HG02759 (cell line): Measurements from ENCODE around the gene SETBP1.

Experiments
- ATAC-seq: cut with Tn5 transposase; IDR thresholded peaks from one replicate; pipeline ENCODE4 v1.9.1; 2021; ENCODE audit warnings: mild to moderate bottlenecking, moderate library complexity; ENCODE audit not compliant: unreplicated experiment

Gene SETBP1

GRCh38 chr18:44679056-44679913, 1.4 kb upstream of the SETBP1 start:
- ATAC-seq = peak; percentile 93

- peak; percentile 12 for ATAC-seq
Observed at GRCh38 chr18:44679914-44680272, 795 bp upstream of the SETBP1 start.

GRCh38 chr18:44681076-44681970, 635 bp downstream of the SETBP1 start:
- no peak for ATAC-seq

GRCh38 chr18:44682201-44682870, 1.6 kb downstream of the SETBP1 start:
- ATAC-seq = no peak

GRCh38 chr18:44682871-44683221, 2.2 kb downstream of the SETBP1 start:
- ATAC-seq = no peak

- ATAC-seq = no peak
Observed at GRCh38 chr18:44683556-44683955, 2.9 kb downstream of the SETBP1 start.

- ATAC-seq = no peak
Observed at GRCh38 chr18:44685296-44685695, 4.6 kb downstream of the SETBP1 start.

- ATAC-seq = no peak
Observed at GRCh38 chr18:44686156-44686555, 5.5 kb downstream of the SETBP1 start.

- no peak for ATAC-seq
Observed at GRCh38 chr18:44687421-44687820, 6.7 kb downstream of the SETBP1 start.

- no peak for ATAC-seq
Observed at GRCh38 chr18:44689736-44690135, 9.0 kb downstream of the SETBP1 start.

GRCh38 chr18:44691148-44691925, 10.6 kb downstream of the SETBP1 start:
- ATAC-seq = no peak

GRCh38 chr18:44693030-44693784, 12.5 kb downstream of the SETBP1 start:
- no peak for ATAC-seq

GRCh38 chr18:44695503-44695902, 14.8 kb downstream of the SETBP1 start:
- no peak for ATAC-seq

GRCh38 chr18:44696892-44697291, 16.2 kb downstream of the SETBP1 start:
- ATAC-seq = no peak

GRCh38 chr18:44697315-44697714, 16.6 kb downstream of the SETBP1 start:
- no peak for ATAC-seq

- ATAC-seq = no peak
Observed at GRCh38 chr18:44698518-44698917, 17.8 kb downstream of the SETBP1 start.

GRCh38 chr18:44699572-44700261, 19.0 kb downstream of the SETBP1 start:
- no peak for ATAC-seq

- ATAC-seq = no peak
Observed at GRCh38 chr18:44700652-44701051, 20.0 kb downstream of the SETBP1 start.

GRCh38 chr18:44701227-44701626, 20.5 kb downstream of the SETBP1 start:
- no peak for ATAC-seq
